ENCODE data around the gene PRR16. TPM values are rescaled to one million over a fixed set of nuclear protein-coding genes. Genes with fewer than 3 reads are reported as not detected.

PRR16 gene
- 0.34 and 0.36 TPM in 2 replicates for total RNA-seq

GRCh38 chr5:120463991-120464626 is at the start of gene PRR16:
PRR16 (plus strand) TSS chr5:120464300.

Data from nasal cavity respiratory epithelium epithelial cell of viscerocranial mucosa (primary cell).